Neural cell (in vitro differentiated cells): Measurements from ENCODE around the gene ZPLD1. TPM values are rescaled to one million over a fixed set of nuclear protein-coding genes. Genes with fewer than 3 reads are reported as not detected.

Experiments
- H2AFZ ChIP-seq: fragments of 200-600, 300-800 bp; sonication (generic), shearing (Covaris generic); 2 replicates; pipeline ENCODE4 v1.6.0; 2014; ENCODE audit warnings: low read depth, mild to moderate bottlenecking, antibody characterized with exemption, low read length, moderate library complexity
- H3F3A ChIP-seq: fragments of 200-600 bp; shearing (Covaris generic); 2 replicates; pipeline ENCODE4 v1.6.1; 2016; ENCODE audit warnings: mild to moderate bottlenecking, moderate library complexity, mixed read lengths, antibody characterized with exemption, low read length; ENCODE audit not compliant: insufficient read depth, poor library complexity, severe bottlenecking
- H3K27ac ChIP-seq: fragments of 200-600, 300-800 bp; sonication (generic), shearing (Covaris generic); 2 replicates; pipeline ENCODE4 v1.5.1; 2014; ENCODE audit warnings: mild to moderate bottlenecking, low read length, moderate library complexity
- H3K27me3 ChIP-seq: fragments of 300-800, 200-600 bp; sonication (generic), shearing (Covaris generic); 2 replicates; pipeline ENCODE4 v1.6.0; 2014; ENCODE audit warnings: mild to moderate bottlenecking, low read depth, low read length, moderate library complexity; ENCODE audit not compliant: insufficient read depth
- H3K36me3 ChIP-seq: fragments of 300-800, 200-600 bp; sonication (generic), shearing (Covaris generic); 2 replicates; pipeline ENCODE4 v1.5.1; 2014; ENCODE audit warnings: mild to moderate bottlenecking, antibody characterized with exemption, low read length, moderate library complexity; ENCODE audit not compliant: insufficient read depth
- H3K4me2 ChIP-seq: fragments of 300-800, 200-600 bp; sonication (generic), shearing (Covaris generic); 2 replicates; pipeline ENCODE4 v1.6.0; 2014; ENCODE audit warnings: mild to moderate bottlenecking, low read length
- H3K4me3 ChIP-seq: fragments of 300-800, 200-600 bp; sonication (generic), shearing (Covaris generic); 2 replicates; pipeline ENCODE4 v1.5.1; 2014; ENCODE audit warnings: mild to moderate bottlenecking, low read length, moderate library complexity
- H3K79me2 ChIP-seq: fragments of 200-600 bp; shearing (Covaris generic); replicated peaks from 2 replicates; pipeline ENCODE4 v1.6.0; 2014; ENCODE audit warnings: mild to moderate bottlenecking, low read length, moderate library complexity; ENCODE audit not compliant: insufficient read depth
- H3K9ac ChIP-seq: fragments of 300-800, 200-600 bp; sonication (generic), shearing (Covaris generic); 2 replicates; pipeline ENCODE4 v1.6.1; 2016; ENCODE audit warnings: mild to moderate bottlenecking, low read length, mixed read lengths
- H3K9me2 ChIP-seq: fragments of 200-600 bp; shearing (Covaris generic); 2 replicates; pipeline ENCODE4 v1.6.1; 2016; ENCODE audit warnings: mild to moderate bottlenecking, low read length, mixed read lengths; ENCODE audit not compliant: insufficient read depth
- H3K9me3 ChIP-seq: fragments of 200-600, 300-800 bp; sonication (generic), shearing (Covaris generic); 2 replicates; pipeline ENCODE4 v1.6.1; 2016; ENCODE audit warnings: mild to moderate bottlenecking, mixed run types, low read length, moderate library complexity, mixed read lengths
- H4K20me1 ChIP-seq: fragments of 200-600 bp; shearing (Covaris generic); 2 replicates; pipeline ENCODE4 v1.6.1; 2016; ENCODE audit warnings: mild to moderate bottlenecking, mixed run types; ENCODE audit not compliant: insufficient read depth
- CTCF ChIP-seq: fragments of 450-650 bp; IDR thresholded peaks from 2 replicates; pipeline ENCODE4 v1.5.1; 2014; ENCODE audit warnings: antibody characterized with exemption, mild to moderate bottlenecking, moderate library complexity; ENCODE audit not compliant: poor library complexity, severe bottlenecking
- EP300 ChIP-seq: fragments of 450-650 bp; conservative IDR thresholded peaks from 2 replicates; pipeline ENCODE4 v1.6.1; 2014; ENCODE audit warnings: antibody characterized with exemption, mild to moderate bottlenecking, moderate library complexity; ENCODE audit not compliant: poor library complexity, severe bottlenecking
- EZH2 ChIP-seq: fragments of 200-600, 300-800 bp; shearing (Covaris generic), sonication (generic); IDR thresholded peaks from 2 replicates; pipeline ENCODE4 v1.6.1; 2014; ENCODE audit warnings: antibody characterized with exemption, low read length, borderline replicate concordance, mild to moderate bottlenecking; ENCODE audit not compliant: insufficient read depth, poor library complexity, severe bottlenecking
- MXI1 ChIP-seq: fragments of 450-650 bp; conservative IDR thresholded peaks from 2 replicates; pipeline ENCODE4 v1.6.1; 2014; ENCODE audit warnings: antibody characterized with exemption, mild to moderate bottlenecking; ENCODE audit not compliant: poor library complexity, severe bottlenecking
- POLR2AphosphoS5 ChIP-seq: IDR thresholded peaks from 2 replicates; pipeline ENCODE4 v1.6.1; 2012
- RAD21 ChIP-seq: fragments of 450-650 bp; conservative IDR thresholded peaks from 2 replicates; pipeline ENCODE4 v1.6.1; 2014; ENCODE audit warnings: antibody characterized with exemption, mild to moderate bottlenecking, moderate library complexity
- REST ChIP-seq: IDR thresholded peaks from 2 replicates; pipeline ENCODE4 v1.6.1; 2012; ENCODE audit warnings: borderline replicate concordance
- SMC3 ChIP-seq: fragments of 450-650 bp; conservative IDR thresholded peaks from 2 replicates; pipeline ENCODE4 v1.6.1; 2014; ENCODE audit warnings: antibody characterized with exemption, mild to moderate bottlenecking, moderate library complexity; ENCODE audit not compliant: poor library complexity
- TAF1 ChIP-seq: IDR thresholded peaks from 2 replicates; pipeline ENCODE4 v1.6.1; 2012; ENCODE audit warnings: low read depth
- polyA plus RNA-seq: library from polyadenylated mRNA; depleted of rRNA; stranded (reverse); fragments of >200 nt; gene quantifications from 2 replicates; pipeline ENCODE4 v1.2.3, GENCODE V29; 2014

The ZPLD1 gene
- polyA plus RNA-seq, 1 donor from 2014 or later, result not detected

- no peaks in the 10 kb centered on the region for H3K9me3 ChIP-seq
- no peak overlapping the region for H3K4me2 ChIP-seq
- H3K4me3 ChIP-seq, result no peak overlapping the region
- H3K9ac ChIP-seq, result no peak overlapping the region
- H4K20me1 ChIP-seq, result no peaks in the 10 kb centered on the region
- H3K9me2 ChIP-seq, result no peaks in the 10 kb centered on the region
- H3K27ac ChIP-seq, result no peak overlapping the region
- TF ChIP-seq RAD21 (no peak), REST (peak; percentile 55)
- H2AFZ ChIP-seq, result no peak overlapping the region
- no peaks in the 10 kb centered on the region for H3K79me2 ChIP-seq
- no peaks in the 10 kb centered on the region for H3K36me3 ChIP-seq
- no peaks in the 10 kb centered on the region for H3F3A ChIP-seq
- H3K27me3 ChIP-seq, result no peaks in the 10 kb centered on the region
Measured at GRCh38 chr3:102400142-102400541, 34.7 kb upstream of the ZPLD1 start.

- no peaks in the 10 kb centered on the region for H3F3A ChIP-seq
- no peaks in the 10 kb centered on the region for H4K20me1 ChIP-seq
- no peaks in the 10 kb centered on the region for H3K27me3 ChIP-seq
- no peak overlapping the region for H3K9ac ChIP-seq
- no peaks in the 10 kb centered on the region for H3K36me3 ChIP-seq
- no peaks in the 10 kb centered on the region for H3K9me2 ChIP-seq
- no peak overlapping the region for H3K4me2 ChIP-seq
- no peaks in the 10 kb centered on the region for H3K79me2 ChIP-seq
- H3K27ac ChIP-seq, result no peak overlapping the region
- no peak overlapping the region for H2AFZ ChIP-seq
- no peak overlapping the region for H3K4me3 ChIP-seq
- H3K9me3 ChIP-seq, result no peaks in the 10 kb centered on the region
- TF ChIP-seq POLR2AphosphoS5 (no peak), RAD21 (no peak), CTCF (no peak), EZH2 (no peak), EP300 (no peak), TAF1 (no peak), SMC3 (no peak), MXI1 (no peak), REST (no peak)
Measured at GRCh38 chr3:102400766-102401165, 34.0 kb upstream of the ZPLD1 start.
